SJSA1 (cell line): ENCODE data around the gene CRISPLD2. TPM values are rescaled to one million over a fixed set of nuclear protein-coding genes. Genes with fewer than 3 reads are reported as not detected.

Experiments
- DNase-seq, 2 experiments: peaks; one replicate each; pipeline ENCODE4 v3.0.0-alpha.2; 2015 to 2020; ENCODE audit warnings: low spot score in 2 of 2, low read depth in 1 of 2
- H3K27ac ChIP-seq: fragments of 250-450 bp; sonication (Bioruptor Pico); 2 replicates; pipeline ENCODE4 v1.5.1; 2020; ENCODE audit warnings: mild to moderate bottlenecking, moderate library complexity
- H3K27me3 ChIP-seq: fragments of 250-450 bp; sonication (Bioruptor Pico); replicated peaks from 2 replicates; pipeline ENCODE4 v1.5.1; 2020; ENCODE audit warnings: mild to moderate bottlenecking, moderate library complexity
- H3K36me3 ChIP-seq: fragments of 250-450 bp; sonication (Bioruptor Pico); 2 replicates; pipeline ENCODE4 v1.5.1; 2020; ENCODE audit warnings: mild to moderate bottlenecking
- H3K4me1 ChIP-seq: fragments of 250-450 bp; sonication (Bioruptor Pico); replicated peaks from 2 replicates; pipeline ENCODE4 v1.6.1; 2021; ENCODE audit warnings: mild to moderate bottlenecking
- H3K4me3 ChIP-seq: fragments of 250-450 bp; sonication (Bioruptor Pico); 2 replicates; pipeline ENCODE4 v1.5.1; 2020; ENCODE audit warnings: mild to moderate bottlenecking
- H3K9me3 ChIP-seq: fragments of 250-450 bp; sonication (Bioruptor Pico); replicated peaks from 2 replicates; pipeline ENCODE4 v1.5.1; 2020; ENCODE audit warnings: mild to moderate bottlenecking
- total RNA-seq: library from RNA; depleted of rRNA; stranded (reverse); fragments of >200 nt; shearing (Covaris generic); gene quantifications from 2 replicates; pipeline ENCODE4 v1.2.3, GENCODE V29; 2014

The CRISPLD2 gene
- total RNA-seq, 1 experiment from 2014 or later = 6.4 TPM

- no peaks in the 10 kb centered on the region for H3K36me3 ChIP-seq
- no peak overlapping the region for H3K4me3 ChIP-seq
- H3K4me1 ChIP-seq = peaks cover 45% of the 10 kb centered on the region
- H3K27ac ChIP-seq = peak overlapping the region; percentile 38
- peak; percentile 56 to 72 for DNase-seq
- no peaks in the 10 kb centered on the region for H3K27me3 ChIP-seq
- H3K9me3 ChIP-seq = no peaks in the 10 kb centered on the region
Observed at GRCh38 chr16:84832488-84833143, 12.8 kb downstream of the CRISPLD2 start.

- no peaks in the 10 kb centered on the region for H3K36me3 ChIP-seq
- H3K4me1 ChIP-seq = peaks cover 50% of the 10 kb centered on the region
- no peaks in the 10 kb centered on the region for H3K9me3 ChIP-seq
- no peaks in the 10 kb centered on the region for H3K27me3 ChIP-seq
- H3K4me3 ChIP-seq = no peak overlapping the region
- peak overlapping the region; percentile 38; the same call in 1 of the 2 replicates for H3K27ac ChIP-seq
- DNase-seq = no peak
Observed at GRCh38 chr16:84833144-84833500, 13.3 kb downstream of the CRISPLD2 start.

DNA sequence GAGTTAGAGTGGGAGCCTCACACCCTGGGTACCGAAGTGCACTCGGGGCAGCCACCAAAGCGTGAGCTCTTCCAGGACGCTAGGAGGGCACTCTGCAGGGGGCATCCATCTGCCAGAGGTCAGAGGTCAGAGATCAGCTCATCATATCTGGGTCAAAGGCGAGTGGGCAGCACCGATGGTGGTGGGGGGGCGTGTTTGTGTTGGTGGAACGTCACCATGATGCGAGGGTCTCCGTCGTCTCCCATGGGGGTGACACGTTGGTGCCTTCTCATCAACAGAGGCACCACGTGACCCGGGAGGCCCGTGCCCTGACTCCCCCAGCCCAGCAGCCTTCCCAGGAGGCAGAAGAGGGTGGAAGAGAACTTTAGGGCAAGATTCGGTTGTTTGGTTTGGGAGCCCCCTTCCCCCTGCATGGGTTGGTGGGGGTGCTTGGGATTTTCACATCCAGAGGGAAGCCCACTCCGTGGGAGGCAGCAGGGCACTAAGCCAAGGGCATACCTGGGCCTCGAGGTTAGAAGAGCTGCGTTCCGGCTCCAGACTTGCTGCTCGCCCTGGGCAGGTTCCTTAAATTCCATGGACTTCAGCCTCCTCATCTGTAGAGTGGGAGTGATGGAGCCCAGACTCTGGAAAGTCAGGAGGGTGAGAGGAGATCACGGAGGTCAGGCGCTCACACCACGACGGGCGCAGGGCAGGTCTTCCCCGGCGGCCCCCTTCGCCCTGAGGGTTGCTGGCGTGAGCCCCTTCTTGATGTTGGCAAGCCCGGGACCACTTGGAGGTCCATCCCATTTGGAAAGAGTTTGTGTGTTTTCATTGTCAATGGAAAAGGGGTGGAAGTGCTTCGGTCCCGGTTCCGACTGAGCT is 14.0 kb downstream of the CRISPLD2 start:
- peaks cover 57% of the 10 kb centered on the region for H3K4me1 ChIP-seq
- no peak for DNase-seq

GRCh38 chr16:84834403-84834772 is 14.6 kb downstream of the CRISPLD2 start:
- Histone ChIP-seq H3K36me3 (no peaks in the 10 kb centered on the region), H3K9me3 (no peaks in the 10 kb centered on the region), H3K4me3 (no peak overlapping the region), H3K4me1 (peaks cover 57% of the 10 kb centered on the region), H3K27me3 (no peaks in the 10 kb centered on the region), H3K27ac (no peak overlapping the region)
- no peak for DNase-seq

More for the DNA sequence above, 14.0 kb downstream of the CRISPLD2 start:
- Histone ChIP-seq H3K9me3 (no peaks in the 10 kb centered on the region), H3K27ac (no peak overlapping the region), H3K4me3 (no peak overlapping the region), H3K27me3 (no peaks in the 10 kb centered on the region), H3K36me3 (no peaks in the 10 kb centered on the region)

GRCh38 chr16:84836234-84836647 is 16.5 kb downstream of the CRISPLD2 start:
- Histone ChIP-seq H3K27me3 (no peaks in the 10 kb centered on the region), H3K36me3 (no peaks in the 10 kb centered on the region), H3K9me3 (no peaks in the 10 kb centered on the region), H3K4me1 (peaks cover 63% of the 10 kb centered on the region), H3K27ac (peak overlapping the region; percentile 50; the same call in 1 of the 2 replicates), H3K4me3 (no peak overlapping the region)
- DNase-seq = peak; percentile 90 to 94

DNA sequence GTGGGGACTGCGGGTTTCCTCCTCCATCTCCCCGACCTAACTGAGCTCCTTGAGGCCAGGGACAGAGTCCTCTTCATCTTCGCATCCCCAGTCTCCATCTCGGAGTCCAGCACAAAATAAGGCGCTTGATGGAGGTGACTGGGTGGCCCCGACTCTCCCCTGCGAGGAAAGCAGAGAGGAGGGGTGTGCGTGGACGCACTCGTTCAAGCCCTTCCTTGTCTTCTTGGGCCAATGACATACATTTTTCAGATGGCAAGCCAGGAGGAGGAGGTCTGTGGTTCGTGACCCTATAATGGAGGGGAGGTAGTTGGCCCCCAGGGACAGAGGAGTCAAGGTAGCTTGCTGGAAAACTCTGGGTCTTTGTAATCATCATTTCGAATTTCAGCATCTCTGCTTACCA is 17.2 kb downstream of the CRISPLD2 start:
- DNase-seq = no peak

GRCh38 chr16:84838383-84838948 is 18.7 kb downstream of the CRISPLD2 start:
- no peak for DNase-seq
- H3K27ac ChIP-seq = no peak overlapping the region
- no peaks in the 10 kb centered on the region for H3K36me3 ChIP-seq
- peaks cover 48% of the 10 kb centered on the region for H3K4me1 ChIP-seq
- no peak overlapping the region for H3K4me3 ChIP-seq
- no peaks in the 10 kb centered on the region for H3K27me3 ChIP-seq
- no peaks in the 10 kb centered on the region for H3K9me3 ChIP-seq

More for the DNA sequence above, 17.2 kb downstream of the CRISPLD2 start:
- Histone ChIP-seq H3K4me3 (no peak overlapping the region), H3K9me3 (no peaks in the 10 kb centered on the region), H3K36me3 (no peaks in the 10 kb centered on the region), H3K4me1 (peaks cover 59% of the 10 kb centered on the region), H3K27me3 (no peaks in the 10 kb centered on the region), H3K27ac (no peak overlapping the region)

DNA sequence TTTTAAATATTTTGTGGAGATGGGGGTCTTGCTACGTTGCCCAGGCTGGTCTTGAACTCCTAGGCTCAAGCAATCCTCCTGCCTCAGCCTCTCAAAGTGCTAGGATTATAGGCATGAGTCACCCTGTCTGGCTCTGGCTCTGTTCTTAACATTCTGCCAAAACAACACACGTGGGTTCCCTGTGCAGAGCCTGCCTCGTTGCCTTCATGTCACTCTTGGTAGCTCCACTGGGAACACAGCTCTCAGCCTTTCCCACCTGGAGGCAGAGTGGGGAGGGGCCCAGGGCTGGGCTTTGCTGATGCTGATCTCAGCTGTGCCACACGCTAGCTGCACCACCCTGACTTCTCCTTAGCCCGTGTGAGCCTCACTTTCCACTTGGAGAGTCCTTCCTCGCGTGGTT is 19.3 kb downstream of the CRISPLD2 start:
- no peak overlapping the region for H3K27ac ChIP-seq
- no peaks in the 10 kb centered on the region for H3K27me3 ChIP-seq
- peak in 1 of 2 experiments; percentile 23 for DNase-seq
- no peak overlapping the region for H3K4me3 ChIP-seq
- H3K4me1 ChIP-seq = peaks cover 48% of the 10 kb centered on the region
- H3K36me3 ChIP-seq = no peaks in the 10 kb centered on the region
- no peaks in the 10 kb centered on the region for H3K9me3 ChIP-seq

DNA sequence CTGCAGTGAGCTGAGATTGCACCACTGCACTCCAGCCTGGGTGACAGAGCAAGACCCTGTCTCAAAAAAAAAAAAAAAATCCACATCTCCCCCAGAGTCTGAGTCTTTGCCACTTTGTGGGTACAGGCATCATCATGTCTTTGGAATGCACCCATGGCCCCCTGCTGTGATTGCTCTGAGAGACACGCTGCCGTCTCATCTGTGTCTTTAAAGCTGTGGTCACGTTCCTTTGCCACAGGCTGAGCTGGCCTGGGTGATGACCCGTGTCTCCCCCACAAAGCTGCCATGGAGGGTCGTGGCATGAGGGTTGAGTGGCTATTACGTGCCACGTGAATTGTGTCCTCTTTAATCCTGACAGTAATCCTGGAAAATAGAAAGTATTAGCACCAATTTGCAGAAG is 20.2 kb downstream of the CRISPLD2 start:
- peaks cover 48% of the 10 kb centered on the region for H3K4me1 ChIP-seq
- no peaks in the 10 kb centered on the region for H3K27me3 ChIP-seq
- no peak overlapping the region for H3K4me3 ChIP-seq
- peak; percentile 71 to 88 for DNase-seq
- H3K36me3 ChIP-seq = no peaks in the 10 kb centered on the region
- peak overlapping the region; percentile 33; the same call in 1 of the 2 replicates for H3K27ac ChIP-seq
- no peaks in the 10 kb centered on the region for H3K9me3 ChIP-seq

DNA sequence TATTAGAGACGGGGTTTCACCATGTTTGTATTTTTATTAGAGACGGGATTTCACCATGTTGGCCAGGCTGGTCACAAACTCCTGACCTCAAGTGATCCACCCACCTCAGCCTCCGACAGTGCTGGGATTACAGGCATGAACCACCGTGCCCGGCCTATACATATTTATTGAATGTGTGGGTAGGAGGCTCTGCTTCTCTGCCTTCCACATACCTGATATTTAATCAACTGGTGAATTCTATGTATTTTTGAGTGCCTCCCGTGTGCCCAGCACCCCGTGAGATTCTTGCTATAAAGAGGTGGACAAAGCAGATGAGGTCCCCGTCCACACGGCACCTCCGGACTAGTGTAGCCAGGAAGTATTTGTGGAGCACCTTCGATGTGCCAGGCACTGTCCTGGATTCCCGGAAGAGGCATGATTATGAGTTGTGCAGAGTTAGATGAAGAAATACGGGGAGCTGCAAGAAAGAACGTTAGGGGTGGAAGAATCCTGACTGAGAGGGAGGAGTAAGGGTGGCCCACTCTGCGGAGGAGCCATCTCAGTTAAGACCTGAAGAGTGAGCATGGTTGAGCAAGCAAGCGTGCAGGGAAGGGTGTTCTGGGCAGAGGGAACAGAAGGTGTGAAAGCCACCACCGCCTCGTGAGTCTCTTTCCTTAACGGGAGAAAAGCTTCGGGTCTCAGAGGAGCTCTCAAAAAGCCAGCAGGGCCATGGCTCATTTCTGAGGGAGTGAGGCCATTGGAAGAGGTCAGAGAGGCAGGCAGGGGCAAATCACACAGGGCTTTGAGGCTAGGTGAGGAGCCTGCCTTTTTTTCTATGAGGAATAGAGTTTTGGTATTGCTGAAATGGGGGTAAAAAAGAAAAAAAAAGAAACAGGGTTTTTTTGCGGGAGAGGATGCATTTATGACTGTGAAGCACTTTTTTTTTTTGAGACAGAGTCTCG is 21.2 kb downstream of the CRISPLD2 start:
- H3K27me3 ChIP-seq = no peaks in the 10 kb centered on the region
- DNase-seq = no peak
- H3K4me3 ChIP-seq = no peak overlapping the region
- H3K36me3 ChIP-seq = no peaks in the 10 kb centered on the region
- peaks cover 43% of the 10 kb centered on the region for H3K4me1 ChIP-seq
- no peak overlapping the region for H3K27ac ChIP-seq
- H3K9me3 ChIP-seq = no peaks in the 10 kb centered on the region

DNA sequence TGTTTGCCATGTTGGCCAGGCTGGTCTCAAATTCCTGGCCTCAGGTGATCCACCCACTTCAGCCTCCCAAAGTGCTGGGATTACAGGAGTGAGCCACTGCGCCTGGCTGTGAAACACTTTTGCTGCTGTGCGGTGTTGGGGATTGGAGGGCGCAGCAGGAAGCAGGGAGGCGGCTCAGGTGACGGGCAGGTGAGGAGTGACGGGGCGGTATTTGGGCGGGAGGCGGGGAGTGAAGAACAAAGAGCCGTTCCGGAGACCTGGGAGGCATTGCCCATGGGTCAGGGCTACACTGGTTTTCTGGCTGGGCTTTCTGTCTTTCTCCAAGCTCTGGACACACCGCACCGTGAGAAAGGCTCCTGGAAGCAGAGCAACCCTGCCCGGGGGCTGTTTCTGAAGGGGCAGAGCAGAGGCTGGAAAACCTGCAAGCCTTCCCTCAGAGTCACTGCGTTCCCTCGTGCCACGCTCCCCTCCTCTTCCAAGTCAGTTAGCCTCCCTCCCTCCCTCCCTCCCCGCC is 22.1 kb downstream of the CRISPLD2 start:
- Histone ChIP-seq H3K27me3 (no peaks in the 10 kb centered on the region), H3K9me3 (no peaks in the 10 kb centered on the region), H3K27ac (no peak overlapping the region), H3K36me3 (no peaks in the 10 kb centered on the region), H3K4me3 (no peak overlapping the region), H3K4me1 (peaks cover 34% of the 10 kb centered on the region)
- DNase-seq = no peak

DNA sequence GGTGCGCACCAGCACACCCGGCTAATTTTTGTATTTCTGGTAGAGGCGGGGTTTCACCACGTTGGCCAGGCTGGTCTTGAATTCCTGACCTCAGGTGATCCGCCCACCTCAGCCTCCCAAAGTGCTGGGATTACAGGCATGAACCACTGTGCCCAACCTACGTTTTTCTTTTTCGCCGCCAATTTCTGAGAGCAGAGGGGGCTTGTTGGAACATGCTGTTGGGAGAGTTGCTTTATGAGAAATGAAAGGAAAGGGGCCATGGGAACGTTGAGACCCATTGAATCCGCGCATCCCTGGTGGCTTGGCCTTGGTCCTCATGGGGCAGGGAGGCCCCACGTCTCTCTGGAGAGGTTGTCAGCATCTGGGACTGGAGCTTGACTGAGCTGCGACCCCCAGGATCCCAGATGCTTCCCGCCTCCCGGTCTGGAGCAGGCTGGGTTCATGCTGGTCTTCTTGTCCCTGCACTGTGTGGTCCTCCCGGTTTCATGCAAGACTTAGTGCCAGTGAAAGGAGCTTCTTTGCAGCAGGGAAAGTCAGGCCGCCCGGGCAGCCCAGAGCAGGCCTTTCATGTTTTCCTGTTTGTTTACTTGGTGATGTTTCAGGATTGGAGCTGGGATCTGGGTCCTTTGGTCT is 22.8 kb downstream of the CRISPLD2 start:
- H3K27ac ChIP-seq = no peak overlapping the region
- no peak overlapping the region for H3K4me3 ChIP-seq
- no peak for DNase-seq
- H3K4me1 ChIP-seq = peaks cover 31% of the 10 kb centered on the region
- no peaks in the 10 kb centered on the region for H3K9me3 ChIP-seq
- no peaks in the 10 kb centered on the region for H3K36me3 ChIP-seq
- no peaks in the 10 kb centered on the region for H3K27me3 ChIP-seq
